ENCODE data around the gene ANKRD10.
"Not testable (repeated sequence)": the region's sequence is repeated elsewhere in the genome, so short reads cannot be mapped to it uniquely, and the experiment has no call there.

The ANKRD10 gene

DNA sequence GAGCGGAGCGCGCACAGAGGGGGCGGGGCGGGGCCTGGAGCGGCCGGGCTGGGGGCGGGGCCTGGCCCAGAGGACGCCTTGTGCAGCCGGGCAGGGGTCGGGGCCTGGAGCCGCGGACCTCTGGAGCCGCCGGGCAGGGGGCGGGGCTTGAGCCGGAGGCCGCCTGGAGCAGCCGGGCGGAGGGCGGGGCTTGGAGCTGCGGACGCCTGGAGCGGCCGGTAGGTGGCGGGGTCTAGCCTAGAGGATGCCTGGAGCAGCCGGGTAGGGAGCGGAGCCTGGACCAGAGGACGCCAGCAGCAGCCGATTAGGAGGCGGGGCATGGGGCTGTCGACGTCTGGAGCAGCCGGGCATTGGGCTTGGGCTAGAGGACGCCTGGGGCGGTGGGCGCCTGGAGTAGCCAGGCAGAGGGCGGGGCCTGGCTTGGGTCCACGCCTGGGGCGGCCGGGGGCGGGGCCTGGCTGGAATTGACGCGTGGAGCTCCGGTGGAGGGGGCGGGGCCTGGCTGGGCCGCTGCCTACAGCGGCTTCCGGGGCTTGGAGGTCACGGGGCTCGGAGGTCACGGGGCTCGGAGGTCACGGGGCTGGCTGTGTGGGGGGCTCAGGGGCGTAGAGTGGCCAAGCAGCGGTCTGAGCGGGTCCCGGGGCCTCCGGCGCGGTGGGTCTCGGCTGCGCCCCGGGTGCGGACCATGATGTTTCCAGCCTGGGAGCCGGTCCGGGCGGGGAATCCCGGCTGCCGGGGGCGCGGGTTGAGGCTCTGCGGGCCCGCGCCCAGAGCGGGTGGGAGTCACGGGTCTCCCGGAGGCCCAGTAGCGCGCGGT is at the start of gene ANKRD10:
Gene ANKRD10 (minus strand): TSS at position 13 of the 817 bp plus-strand sequence. CDS start 135 bp downstream, outside the sequence.
- H3K9me3 Mint-ChIP-seq, result no peaks in the 10 kb centered on the region
- peaks cover 28 to 63% of the 10 kb centered on the region in 2 donors for H3K4me1 Mint-ChIP-seq
- peak within 1 kb of the TSS; percentile 96 to 97 for H3K4me3 Mint-ChIP-seq
- H3K27me3 Mint-ChIP-seq, result no peaks in the 10 kb centered on the region
- ATAC-seq (replicated peaks) (peak; percentile 77 to 81), DNase-seq (peak; percentile 98)
- H3K36me3 Mint-ChIP-seq, result peaks cover 6 to 16% of the 10 kb centered on the region in 2 donors
- H3K27ac Mint-ChIP-seq, result peak within 1 kb of the TSS; percentile 99

DNA sequence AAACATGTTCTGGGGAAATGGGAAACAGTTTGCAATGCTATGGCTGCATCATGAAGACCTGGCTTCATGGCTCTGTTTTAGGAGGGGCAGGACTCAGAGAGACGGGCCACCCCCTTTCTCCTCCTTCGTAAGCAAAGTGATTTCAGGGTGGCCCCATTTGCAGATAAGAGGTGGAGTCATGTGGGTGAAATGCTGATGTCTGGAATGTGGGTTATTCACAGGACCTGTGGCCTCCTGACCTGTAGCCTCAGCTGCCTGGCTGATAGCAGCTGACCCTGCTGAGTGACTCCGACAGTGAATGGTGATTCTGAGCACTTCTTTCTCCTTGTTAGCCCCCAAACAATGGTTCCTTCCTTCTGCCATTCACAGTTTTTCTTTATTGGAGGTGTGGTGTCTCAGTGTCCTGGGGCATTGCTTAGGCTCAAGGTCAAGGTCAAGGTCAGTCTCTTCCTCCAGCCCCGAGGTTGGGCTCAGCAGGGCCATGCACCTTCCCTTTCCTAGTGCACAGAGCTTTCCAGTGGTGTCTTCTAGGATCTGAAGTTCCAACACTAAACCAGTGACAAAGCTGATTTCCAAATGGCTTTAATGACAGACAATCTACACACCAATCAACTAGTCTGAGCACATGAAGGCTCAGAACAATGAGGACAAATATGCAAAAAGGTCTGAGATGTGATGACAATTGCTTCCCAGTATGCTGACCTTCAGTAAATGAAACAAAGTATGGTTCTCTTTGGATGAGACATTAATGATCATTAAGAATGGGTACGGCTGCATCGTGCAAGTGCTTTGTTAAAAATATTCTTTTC is 49.6 kb upstream of the ANKRD10 start:
- Mint-ChIP-seq H3K9me3 (peaks cover 19 to 21% of the 10 kb centered on the region in 2 donors), H3K27ac (peak overlapping the region; percentile 25), H3K4me3 (no peak overlapping the region), H3K4me1 (peaks cover 2 to 9% of the 10 kb centered on the region in 2 donors), H3K36me3 (peaks cover 7% of the 10 kb centered on the region in 2 donors), H3K27me3 (peaks cover 11 to 14% of the 10 kb centered on the region in 2 donors)
- ATAC-seq (replicated peaks), result peak in 1 of 2 donors; percentile 9
- DNase-seq, result no peak

DNA sequence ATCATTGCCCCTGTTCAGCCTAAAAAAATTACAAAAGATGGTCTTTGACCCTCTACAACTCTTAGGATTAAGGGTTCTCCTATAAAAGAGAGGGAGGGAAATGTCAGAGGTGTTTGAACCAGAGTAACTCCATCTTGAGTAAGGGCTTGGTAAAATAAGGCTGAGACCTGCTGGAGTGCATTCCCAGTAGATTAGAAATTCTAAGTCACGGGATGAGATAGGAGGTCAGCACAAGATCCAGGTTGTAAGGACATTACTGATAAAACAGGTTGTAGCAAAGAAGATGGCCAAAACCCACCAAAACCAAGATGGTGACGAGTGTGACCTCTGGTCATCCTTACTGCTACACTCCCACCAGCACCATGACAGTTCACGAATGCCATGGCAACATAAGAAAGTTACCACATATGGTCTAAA is 48.7 kb upstream of the ANKRD10 start:
- Mint-ChIP-seq H3K27ac (no peak overlapping the region), H3K4me3 (no peak overlapping the region), H3K9me3 (peaks cover 19 to 21% of the 10 kb centered on the region in 2 donors), H3K4me1 (peaks cover 2 to 9% of the 10 kb centered on the region in 2 donors), H3K36me3 (peaks cover 7% of the 10 kb centered on the region in 2 donors), H3K27me3 (peaks cover 11 to 14% of the 10 kb centered on the region in 2 donors)
- DNase-seq (no peak), ATAC-seq (replicated peaks) (no peak)

DNA sequence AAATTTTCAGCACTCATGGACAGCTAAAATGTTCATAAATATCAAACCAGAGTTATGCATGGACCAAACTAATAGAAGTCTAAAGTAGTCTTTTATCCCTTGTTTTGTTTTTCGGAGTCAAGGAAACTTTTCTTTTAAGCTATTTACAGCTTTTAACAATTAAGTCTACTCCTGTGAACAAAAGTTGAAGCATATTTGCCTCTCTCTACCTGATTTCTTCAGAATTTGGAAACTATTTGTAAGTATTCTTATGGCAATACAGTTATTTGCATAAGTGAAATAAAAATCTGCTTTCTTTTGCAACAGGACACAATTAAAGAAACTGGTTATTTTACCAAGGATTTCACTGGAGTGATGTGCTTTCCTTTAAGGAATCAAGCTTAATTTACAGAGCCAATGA is 47.1 kb upstream of the ANKRD10 start:
- DNase-seq (no peak), ATAC-seq (replicated peaks) (no peak)
- Mint-ChIP-seq H3K4me3 (no peak overlapping the region), H3K9me3 (peaks cover 11 to 14% of the 10 kb centered on the region in 2 donors), H3K27me3 (peaks cover 0 to 4% of the 10 kb centered on the region in 2 donors), H3K36me3 (peaks cover 3 to 4% of the 10 kb centered on the region in 2 donors), H3K4me1 (peaks cover 2 to 9% of the 10 kb centered on the region in 2 donors), H3K27ac (no peak overlapping the region)

- DNase-seq (no peak), ATAC-seq (replicated peaks) (no peak)
- H3K27ac Mint-ChIP-seq, result no peak overlapping the region
- no peaks in the 10 kb centered on the region for H3K36me3 Mint-ChIP-seq
- no peaks in the 10 kb centered on the region for H3K27me3 Mint-ChIP-seq
- H3K4me3 Mint-ChIP-seq, result no peak overlapping the region
- H3K9me3 Mint-ChIP-seq, result peaks cover 7% of the 10 kb centered on the region in 2 donors
- peaks cover 2 to 12% of the 10 kb centered on the region in 2 donors for H3K4me1 Mint-ChIP-seq
Measured at GRCh38 chr13:110960204-110960603, 45.3 kb upstream of the ANKRD10 start.

GRCh38 chr13:110957931-110958330 is 43.1 kb upstream of the ANKRD10 start:
- no peak overlapping the region for H3K27ac Mint-ChIP-seq
- H3K4me3 Mint-ChIP-seq, result no peak overlapping the region
- H3K27me3 Mint-ChIP-seq, result no peaks in the 10 kb centered on the region
- H3K4me1 Mint-ChIP-seq, result peaks cover 6 to 13% of the 10 kb centered on the region in 2 donors
- H3K9me3 Mint-ChIP-seq, result peaks cover 0 to 1% of the 10 kb centered on the region in 2 donors
- no peak for DNase-seq
- no peaks in the 10 kb centered on the region for H3K36me3 Mint-ChIP-seq
- no peak for ATAC-seq (replicated peaks)

DNA sequence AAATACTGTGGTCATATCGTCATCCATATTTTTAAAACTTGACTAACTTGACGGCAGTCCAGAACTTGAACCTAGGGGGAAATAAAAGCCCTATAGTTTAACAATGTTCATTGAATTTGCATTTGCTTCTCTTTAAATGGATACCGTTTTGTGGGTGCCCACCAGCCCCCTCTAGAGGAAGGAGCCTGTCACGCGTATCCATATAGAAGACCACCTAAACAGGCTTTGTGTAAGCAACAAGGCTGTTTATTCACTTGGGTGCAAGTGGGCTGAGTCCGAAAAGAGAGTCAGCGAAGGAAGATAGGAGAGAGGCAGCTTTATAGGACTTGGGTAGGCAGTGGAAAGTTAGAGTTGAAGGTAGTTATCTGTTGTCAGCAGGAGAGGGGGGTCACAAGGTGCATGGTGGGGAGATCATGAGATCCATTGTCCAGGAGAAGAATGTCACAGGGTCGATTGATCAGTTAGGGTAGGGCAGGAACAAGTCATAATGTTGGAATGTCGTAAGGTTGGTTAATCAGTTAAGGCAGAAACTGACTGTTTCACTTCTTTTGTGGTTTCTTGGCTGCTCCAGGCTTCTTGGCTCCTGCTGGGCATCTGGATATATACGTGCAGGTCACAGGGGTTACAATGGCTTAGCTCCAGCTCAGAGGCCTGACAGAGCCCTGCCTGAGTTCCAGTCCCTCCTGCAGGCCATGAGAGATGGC is 42.5 kb upstream of the ANKRD10 start:
- Mint-ChIP-seq H3K27me3 (no peaks in the 10 kb centered on the region), H3K36me3 (no peaks in the 10 kb centered on the region), H3K27ac (no peak overlapping the region), H3K4me1 (peaks cover 6 to 13% of the 10 kb centered on the region in 2 donors), H3K4me3 (no peak overlapping the region), H3K9me3 (no peaks in the 10 kb centered on the region)
- DNase-seq (no peak), ATAC-seq (replicated peaks) (no peak)

DNA sequence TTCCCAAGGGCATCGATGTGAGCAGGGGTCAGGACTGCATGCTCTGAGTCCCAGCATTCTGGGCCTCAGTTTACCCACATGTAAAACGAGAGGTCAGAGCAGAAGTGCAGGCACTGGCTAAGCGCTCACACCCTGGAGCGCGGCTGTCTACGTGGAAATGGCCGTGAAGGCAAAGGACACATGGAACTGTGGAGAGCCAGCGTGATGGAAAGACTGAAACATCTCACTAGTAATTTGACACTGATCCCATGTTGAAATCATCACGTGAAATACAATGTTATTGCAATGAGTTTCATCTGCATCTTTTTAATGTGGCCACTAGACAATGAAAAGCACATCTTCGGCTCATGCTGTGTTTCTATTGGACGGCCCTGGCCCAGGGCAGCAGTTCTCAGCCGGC is 41.3 kb upstream of the ANKRD10 start:
- not testable (repeated sequence) for H3K27me3 Mint-ChIP-seq; H3K27ac Mint-ChIP-seq; H3K36me3 Mint-ChIP-seq; DNase-seq; ATAC-seq (replicated peaks); H3K9me3 Mint-ChIP-seq; H3K4me3 Mint-ChIP-seq
- H3K4me1 Mint-ChIP-seq, result peaks cover 6 to 15% of the 10 kb centered on the region in 2 donors

- H3K27me3 Mint-ChIP-seq; H3K36me3 Mint-ChIP-seq; H3K4me3 Mint-ChIP-seq; H3K9me3 Mint-ChIP-seq; H3K27ac Mint-ChIP-seq; ATAC-seq (replicated peaks); DNase-seq: not testable (repeated sequence)
- H3K4me1 Mint-ChIP-seq, result peaks cover 6 to 17% of the 10 kb centered on the region in 2 donors
Measured at GRCh38 chr13:110955608-110956007, 40.7 kb upstream of the ANKRD10 start.

GRCh38 chr13:110955072-110955503 is 40.2 kb upstream of the ANKRD10 start:
- not testable (repeated sequence) for DNase-seq, H3K36me3 Mint-ChIP-seq, H3K9me3 Mint-ChIP-seq, H3K27me3 Mint-ChIP-seq
- peak overlapping the region in 1 of 2 donors; percentile 4 for H3K4me3 Mint-ChIP-seq
- peak overlapping the region; percentile 81 for H3K27ac Mint-ChIP-seq
- H3K4me1 Mint-ChIP-seq, result peaks cover 7 to 17% of the 10 kb centered on the region in 2 donors
- ATAC-seq (replicated peaks), result peak; percentile 75 to 82

DNA sequence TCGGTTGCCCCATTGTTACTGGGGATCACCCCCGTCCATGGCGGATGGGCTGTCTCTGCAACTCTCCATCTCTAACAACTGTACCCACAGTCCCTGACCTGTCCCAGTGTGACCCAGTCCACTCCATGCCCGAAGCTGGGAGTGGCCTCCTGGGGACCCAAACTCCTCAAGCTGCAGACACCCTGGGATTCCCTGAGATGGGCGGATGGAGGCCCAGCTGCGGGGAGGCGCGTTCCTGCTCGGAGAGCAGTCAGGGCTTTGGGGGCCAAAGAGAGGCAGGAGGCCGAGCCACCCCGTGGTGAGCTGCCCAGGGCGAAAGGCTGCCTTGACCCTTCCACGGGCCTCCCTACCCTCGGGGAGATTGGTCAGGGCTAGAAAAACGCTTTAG is 39.7 kb upstream of the ANKRD10 start:
- H3K36me3 Mint-ChIP-seq; H3K4me3 Mint-ChIP-seq; H3K27ac Mint-ChIP-seq; DNase-seq; H3K9me3 Mint-ChIP-seq; ATAC-seq (replicated peaks); H3K27me3 Mint-ChIP-seq: not testable (repeated sequence)
- H3K4me1 Mint-ChIP-seq, result peaks cover 10 to 17% of the 10 kb centered on the region in 2 donors

DNA sequence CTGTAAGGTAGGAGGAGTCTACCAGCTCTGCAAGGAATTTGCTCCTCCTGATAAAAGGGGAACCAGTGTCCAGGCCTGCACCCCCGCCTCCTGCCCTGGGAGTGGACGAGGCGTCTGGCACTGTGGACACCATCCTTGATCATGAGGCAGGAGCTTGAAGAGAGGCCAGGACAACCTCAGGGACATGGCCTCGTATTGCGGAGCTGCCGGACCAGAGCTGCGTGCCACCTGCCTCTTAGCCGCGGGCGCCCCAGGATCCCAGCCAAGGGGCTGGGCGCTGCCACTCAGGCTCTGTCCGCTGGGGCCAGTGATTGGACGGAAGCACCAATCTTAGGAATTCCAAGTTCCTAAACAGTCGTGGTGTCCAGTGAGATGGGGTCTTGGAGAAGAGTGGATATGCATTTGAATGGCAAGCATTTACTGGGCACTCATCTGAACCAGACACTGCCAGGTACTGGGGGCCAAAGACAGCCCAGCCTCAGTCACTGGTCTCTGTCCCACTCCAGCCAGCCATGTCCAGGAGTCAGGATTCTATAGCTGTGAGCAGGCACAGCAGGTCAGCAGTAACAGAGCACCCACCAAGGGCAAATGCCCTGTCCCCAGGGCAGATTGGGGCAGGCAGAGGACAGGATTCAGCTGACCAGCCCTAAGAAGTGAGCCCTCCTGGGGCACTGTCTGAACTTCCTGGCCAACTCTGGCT is 39.1 kb upstream of the ANKRD10 start:
- H3K27me3 Mint-ChIP-seq, result no peaks in the 10 kb centered on the region
- peaks cover 1 to 5% of the 10 kb centered on the region in 2 donors for H3K9me3 Mint-ChIP-seq

GRCh38 chr13:110953416-110953815 is 38.5 kb upstream of the ANKRD10 start:
- DNase-seq (no peak), ATAC-seq (replicated peaks) (no peak)
- H3K27me3 Mint-ChIP-seq, result peaks cover 0 to under 1% of the 10 kb centered on the region in 2 donors
- H3K36me3 Mint-ChIP-seq, result no peaks in the 10 kb centered on the region
- peaks cover 1 to 5% of the 10 kb centered on the region in 2 donors for H3K9me3 Mint-ChIP-seq
- H3K27ac Mint-ChIP-seq, result no peak overlapping the region
- H3K4me3 Mint-ChIP-seq, result no peak overlapping the region
- H3K4me1 Mint-ChIP-seq, result peaks cover 10 to 17% of the 10 kb centered on the region in 2 donors

More for the DNA sequence above, 39.1 kb upstream of the ANKRD10 start:
- ATAC-seq (replicated peaks), result no peak
- Mint-ChIP-seq H3K4me3 (no peak overlapping the region), H3K4me1 (peaks cover 10 to 17% of the 10 kb centered on the region in 2 donors), H3K36me3 (no peaks in the 10 kb centered on the region), H3K27ac (no peak overlapping the region)
- no peak for DNase-seq
